Posterior vena cava (tissue), 2 donors: ENCODE results near the gene NDST1. TPM values are rescaled to one million over a fixed set of nuclear protein-coding genes. Genes with fewer than 3 reads are reported as not detected.
"Not testable (repeated sequence)": the region's sequence is repeated elsewhere in the genome, so short reads cannot be mapped to it uniquely, and the experiment has no call there.

Experiments
- DNase-seq: peaks from one replicate; pipeline ENCODE4 v3.0.0-alpha.2; 2020; ENCODE audit warnings: low spot score
- intact Hi-C, 2 donors: fragments of 100-400 bp; cut with DNase I; formaldehyde crosslinking; loops; one replicate each; pipeline versions ENCODE4 v1.14.1 to v1.14.2; 2022 to 2023
- total RNA-seq, 2 donors: library from RNA; stranded (reverse); fragmentation: NEBNext Ultra II Directional; extraction: Animal tissue kit (Norgen Biotek cat#: 25700); gene quantifications; one replicate each; pipeline ENCODE4 v1.2.1, GENCODE V29; 2021
- donor health status: DM: yes; HTN: yes; CAD: no.
- donor health status: DM: yes; HTN: yes; CAD: no.

Gene NDST1
- total RNA-seq, 2 donors from 2014 or later = 57.9 to 68.8 TPM

DNA sequence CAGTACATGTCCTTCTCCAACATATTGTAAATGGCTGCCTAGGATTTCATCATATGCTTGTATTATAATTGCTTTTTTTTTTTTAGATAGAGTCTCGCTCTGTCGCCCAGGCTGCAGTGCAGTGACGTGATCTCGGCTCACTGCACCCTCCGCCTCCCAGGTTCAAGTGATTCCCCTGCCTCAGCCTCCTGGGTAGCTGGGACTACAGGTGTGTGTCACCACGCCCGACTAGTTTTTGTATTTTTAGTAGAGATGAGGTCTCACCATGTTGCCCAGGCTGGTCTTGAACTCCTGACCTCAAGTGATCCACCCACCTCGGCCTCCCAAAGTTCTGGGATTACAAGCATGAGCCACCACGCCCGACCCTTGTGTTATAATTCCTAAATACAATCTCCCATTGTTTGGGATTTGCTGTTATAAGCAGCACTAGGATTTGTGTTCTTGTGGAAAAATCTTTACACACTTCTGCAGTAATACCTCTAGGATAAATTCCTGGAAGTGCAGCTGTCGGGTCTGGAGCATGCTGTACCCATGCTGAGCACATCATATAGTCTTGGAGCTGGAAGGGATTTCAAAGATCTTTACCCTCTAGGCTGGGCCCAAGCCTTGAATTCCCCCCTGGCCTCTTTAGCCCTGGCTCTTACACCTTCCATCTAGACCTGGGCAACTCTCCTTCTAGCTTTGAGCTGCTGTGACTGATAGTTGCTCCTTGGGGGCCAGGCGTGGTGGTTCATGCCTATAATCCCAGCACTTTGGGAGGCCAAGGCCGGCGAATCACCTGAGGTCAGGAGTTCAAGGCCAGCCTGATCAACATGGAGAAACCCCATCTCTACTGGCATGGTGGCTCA is 11.0 kb downstream of the NDST1 start:
- intact Hi-C loops, DNase-seq: not testable (repeated sequence)

DNA sequence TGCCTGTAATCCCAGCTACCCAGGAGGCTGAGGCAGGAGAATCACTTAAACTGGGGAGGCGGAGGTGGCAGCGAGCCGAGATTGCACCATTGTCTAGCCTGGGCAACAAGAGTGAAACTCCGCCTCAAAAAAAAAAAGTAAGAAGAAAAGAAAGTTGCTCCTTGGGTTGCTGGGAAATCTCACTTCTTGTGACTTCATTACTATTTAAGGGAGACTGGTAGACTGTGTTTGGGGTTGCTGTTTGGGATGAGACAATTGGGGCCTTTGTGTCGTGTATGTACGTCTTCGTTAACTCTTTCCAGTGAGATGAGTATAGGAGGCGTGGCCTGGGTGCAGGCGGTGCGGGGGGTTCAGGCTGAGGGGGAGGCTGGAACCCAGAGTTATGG is 11.6 kb downstream of the NDST1 start:
- intact Hi-C loops = no loop called here
- no peak for DNase-seq

DNA sequence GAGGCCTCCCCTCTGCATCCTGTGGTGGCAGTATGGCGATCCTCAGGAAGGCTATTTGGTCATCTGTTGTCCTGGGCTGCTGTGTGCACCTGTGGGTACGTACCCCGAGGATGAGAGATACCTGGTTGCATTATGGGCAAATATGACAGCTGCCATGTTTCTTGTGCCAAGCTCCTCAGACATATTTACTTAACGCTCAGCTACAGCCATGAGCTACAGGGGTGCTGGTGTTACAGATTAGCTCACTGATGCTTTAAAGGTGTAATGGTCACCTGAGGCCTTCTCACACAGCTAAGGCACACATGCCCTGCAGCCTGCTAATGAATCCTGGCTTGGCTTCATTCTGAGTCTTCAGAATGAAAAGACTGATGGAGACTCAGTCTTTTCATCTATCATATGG is 12.0 kb downstream of the NDST1 start:
- intact Hi-C loops = loop anchor here (2.0 to 5.0 kb wide), 3 partner anchors 29 to 58 kb away; no protein-coding TSS in a partner anchor

DNA sequence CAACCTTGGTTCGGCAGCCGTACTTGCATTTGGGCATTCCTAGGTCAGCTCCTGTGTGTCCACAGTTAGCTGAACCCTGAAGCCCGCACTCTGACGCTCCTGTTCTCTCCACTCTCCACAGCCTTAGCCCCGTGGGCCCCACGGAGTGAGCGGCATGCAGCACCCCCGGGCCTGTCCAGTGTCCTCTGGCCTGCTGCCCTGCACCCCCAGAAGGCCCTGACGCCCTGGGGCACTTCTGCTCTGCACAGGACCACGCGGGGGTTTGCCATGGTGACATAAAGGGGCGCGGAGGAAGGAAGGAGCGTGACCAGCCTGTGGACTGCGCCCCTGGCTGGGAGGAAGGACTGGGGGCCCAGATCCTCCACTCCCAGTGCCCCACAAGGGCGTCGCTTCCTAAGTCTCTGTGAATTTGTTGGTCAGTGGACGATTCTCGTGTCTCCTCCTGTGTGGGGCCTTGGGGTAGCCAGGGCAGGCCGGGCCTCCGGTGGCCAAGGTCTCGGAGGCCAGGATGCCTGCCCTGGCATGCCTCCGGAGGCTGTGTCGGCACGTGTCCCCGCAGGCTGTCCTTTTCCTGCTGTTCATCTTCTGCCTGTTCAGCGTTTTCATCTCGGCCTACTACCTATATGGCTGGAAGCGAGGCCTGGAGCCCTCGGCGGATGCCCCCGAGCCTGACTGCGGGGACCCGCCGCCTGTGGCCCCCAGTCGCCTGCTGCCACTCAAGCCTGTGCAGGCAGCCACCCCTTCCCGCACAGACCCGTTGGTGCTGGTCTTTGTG is 13.0 kb downstream of the NDST1 start:
- intact Hi-C loops = loop anchor here (2.0 to 5.0 kb wide), 3 partner anchors 30 to 59 kb away; no protein-coding TSS in a partner anchor
- DNase-seq = no peak

More for the DNA sequence above, 12.0 kb downstream of the NDST1 start:
- no peak for DNase-seq

DNA sequence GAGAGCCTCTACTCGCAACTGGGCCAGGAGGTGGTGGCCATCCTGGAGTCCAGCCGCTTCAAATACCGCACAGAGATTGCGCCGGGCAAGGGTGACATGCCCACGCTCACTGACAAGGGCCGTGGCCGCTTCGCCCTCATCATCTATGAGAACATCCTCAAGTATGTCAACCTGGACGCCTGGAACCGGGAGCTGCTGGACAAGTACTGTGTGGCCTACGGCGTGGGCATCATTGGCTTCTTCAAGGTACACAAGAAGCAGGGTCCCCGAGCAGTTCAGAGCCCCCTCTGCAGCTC is 13.5 kb downstream of the NDST1 start:
- DNase-seq = no peak
- intact Hi-C loops = loop anchor here (2.0 to 5.0 kb wide), 3 partner anchors 31 to 59 kb away; no protein-coding TSS in a partner anchor

DNA sequence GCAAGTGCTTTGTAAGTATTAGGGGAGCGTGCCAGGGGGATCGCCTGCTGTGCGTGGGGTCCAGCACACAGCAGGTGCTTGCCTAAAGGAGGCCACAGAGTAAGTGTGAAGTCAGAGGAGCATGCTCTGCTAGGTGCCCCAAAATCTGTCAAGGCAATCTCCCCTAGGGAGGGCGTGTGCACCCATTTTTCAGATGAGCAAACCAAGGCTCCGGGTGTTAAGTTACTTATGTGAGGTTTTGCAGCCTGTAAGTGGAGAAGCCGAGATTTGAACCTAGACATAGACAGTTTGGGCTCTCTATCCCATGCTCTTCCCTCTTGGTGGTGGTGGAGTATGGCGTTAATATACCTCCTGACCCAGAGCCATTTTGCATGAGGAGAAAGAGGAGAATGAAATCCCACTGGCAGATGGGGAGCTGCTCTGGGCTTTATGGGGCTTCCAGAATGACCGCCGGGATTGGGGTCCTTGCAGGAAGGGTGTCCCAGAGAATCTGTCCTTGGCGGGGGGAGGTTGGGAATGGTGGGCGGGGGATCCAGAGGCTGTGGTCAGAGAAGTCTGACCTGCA is 14.1 kb downstream of the NDST1 start:
- intact Hi-C loops = loop anchor here (2.0 to 5.0 kb wide), 3 partner anchors 31 to 60 kb away; no protein-coding TSS in a partner anchor
- DNase-seq = no peak

DNA sequence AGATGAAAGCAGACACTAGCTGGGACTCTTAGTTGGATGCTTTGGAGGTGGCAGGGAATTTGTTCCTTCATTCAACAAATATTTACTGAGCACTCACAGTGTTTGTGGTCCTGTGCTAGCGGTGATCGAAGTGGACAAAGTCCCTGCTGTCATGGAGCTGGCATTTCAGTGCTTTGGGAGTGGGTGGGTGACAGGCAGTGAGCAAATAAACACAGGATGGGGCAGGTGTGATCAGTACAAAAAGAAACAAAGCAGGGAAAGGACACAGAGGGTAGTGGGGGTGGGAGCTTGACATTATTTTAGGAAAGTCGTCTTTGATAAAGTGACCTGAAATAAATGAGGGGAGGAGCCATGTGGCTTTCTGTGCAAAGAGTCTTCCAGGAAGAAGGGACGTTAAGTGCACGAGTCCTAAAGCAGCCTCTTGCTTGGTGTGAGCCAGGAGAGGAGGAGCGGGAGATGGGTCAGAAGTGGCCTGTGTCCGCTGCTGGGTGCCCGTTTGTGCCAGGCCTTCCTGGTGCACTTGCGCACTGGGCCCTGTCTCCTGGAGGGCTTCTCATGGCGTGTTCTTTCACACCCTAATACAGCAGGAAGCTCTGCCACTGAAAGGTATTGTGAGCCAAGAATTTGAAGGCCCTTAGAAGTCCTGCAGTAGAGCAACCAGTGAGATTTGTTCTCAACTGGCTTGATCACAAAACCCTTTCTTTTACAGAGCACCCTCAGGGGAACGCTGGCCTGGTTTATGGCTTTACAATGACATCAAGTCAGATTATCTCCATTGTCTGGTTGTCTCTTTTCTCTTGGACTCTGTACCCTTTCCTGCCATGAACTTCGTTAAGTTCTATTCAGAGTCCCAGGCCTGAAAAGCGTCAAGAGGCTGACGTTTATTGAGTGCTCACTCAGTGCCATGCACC is 14.8 kb downstream of the NDST1 start:
- intact Hi-C loops = loop anchor here (5.0 kb wide), 2 partner anchors 35 to 60 kb away; no protein-coding TSS in a partner anchor
- no peak for DNase-seq

DNA sequence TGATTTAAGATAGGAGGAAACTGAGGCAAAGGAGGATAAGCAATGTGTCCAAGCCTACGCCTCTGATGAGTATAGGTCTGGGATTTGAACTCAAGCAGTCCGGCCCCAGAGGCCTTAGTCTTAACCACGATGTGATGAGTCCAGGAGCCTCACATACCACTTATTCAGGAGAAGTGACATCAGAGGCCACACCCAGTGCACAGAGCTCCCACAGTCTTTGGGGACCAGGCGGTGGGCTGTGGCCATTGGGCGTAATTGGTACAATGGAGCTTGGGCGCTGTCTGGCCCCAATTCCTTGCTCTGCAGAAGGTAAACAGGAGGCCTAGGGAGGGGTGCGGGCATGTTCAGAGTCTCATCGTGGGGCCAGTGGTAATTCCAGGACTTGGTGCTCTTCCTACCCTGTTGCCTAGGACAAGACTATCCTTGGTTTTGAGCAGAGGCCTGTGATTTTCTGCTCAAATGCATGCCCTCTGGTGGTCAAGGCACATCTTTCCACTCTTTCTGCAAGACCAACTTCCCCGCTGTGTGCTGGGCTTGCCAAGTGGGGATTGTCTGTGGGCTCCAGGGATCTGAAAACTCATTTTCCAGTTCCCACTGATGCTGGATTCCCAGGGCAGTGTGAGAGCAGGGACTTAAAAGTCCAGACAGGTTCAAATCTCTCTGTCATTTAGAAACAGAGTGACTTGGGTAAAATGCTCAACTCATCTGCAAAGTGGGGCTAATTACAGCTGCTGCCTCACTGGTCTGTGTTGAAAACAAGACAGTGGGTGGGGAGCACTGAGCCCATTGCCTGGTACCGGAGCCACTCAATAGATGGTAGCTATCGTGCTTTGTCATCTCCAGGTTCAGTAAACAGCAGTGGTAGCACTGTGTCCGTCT is 15.8 kb downstream of the NDST1 start:
- DNase-seq = no peak
- intact Hi-C loops = loop anchor here (5.0 kb wide), 2 partner anchors 36 to 61 kb away; no protein-coding TSS in a partner anchor

DNA sequence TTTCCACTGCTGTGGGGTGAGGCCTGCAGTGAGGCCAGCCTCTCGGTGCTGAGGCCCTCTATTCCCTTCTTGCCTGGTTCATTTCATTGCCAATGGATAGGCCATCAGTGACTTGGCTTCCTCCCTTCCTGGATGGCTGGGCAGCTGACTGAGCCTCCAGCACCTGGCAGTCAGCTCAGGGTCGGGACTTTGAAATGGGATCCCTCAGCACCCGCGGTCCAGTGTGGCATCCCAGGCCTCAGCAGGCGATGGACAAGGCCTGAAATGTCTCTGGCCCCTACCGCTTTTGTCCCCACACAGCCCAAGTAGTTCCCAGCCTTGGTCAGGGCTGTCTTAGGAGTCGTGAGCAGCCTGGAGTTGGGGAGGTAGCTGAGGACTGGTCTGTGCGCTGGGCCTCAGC is 17.2 kb downstream of the NDST1 start:
- intact Hi-C loops = no loop called here
- DNase-seq = no peak

DNA sequence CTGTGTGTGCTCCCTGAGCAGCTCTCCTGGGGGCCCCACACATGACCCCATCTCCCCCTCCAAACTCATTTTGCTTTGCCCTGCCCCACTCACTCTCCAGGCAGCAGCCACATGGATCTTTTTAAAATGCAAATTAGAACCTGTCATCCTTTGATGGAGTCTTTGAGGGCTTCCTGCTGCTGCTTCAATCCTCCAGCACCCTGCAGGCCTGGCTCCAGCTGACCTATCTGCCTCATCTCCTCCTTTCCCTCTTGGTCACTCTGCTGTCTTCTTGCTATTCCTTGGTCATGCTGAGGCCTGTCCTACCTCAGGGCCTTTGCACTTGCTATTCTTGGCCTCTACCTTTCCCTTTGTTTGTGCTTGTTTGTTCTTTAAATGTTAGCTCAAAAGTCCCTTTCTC is 17.9 kb downstream of the NDST1 start:
- DNase-seq = no peak
- intact Hi-C loops = no loop called here

DNA sequence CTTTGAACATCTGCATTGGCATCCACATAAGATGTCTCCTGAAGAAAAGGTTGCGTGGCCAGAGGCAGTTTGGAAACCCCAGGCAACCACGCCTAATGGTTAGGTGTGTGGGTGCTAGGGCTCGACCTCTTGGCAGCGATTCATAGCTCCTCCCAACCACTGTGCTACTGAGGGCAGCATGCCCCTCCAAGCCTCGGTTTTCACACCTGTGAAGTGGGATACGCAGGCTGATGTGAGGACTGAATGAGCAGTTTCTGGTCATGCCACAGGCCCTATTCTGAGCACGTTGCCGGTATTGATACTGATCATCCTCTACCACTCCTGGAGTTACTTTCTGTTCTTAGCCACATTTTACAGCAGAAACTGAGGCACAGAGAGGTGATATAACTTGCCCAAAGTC is 19.1 kb downstream of the NDST1 start:
- DNase-seq = no peak
- intact Hi-C loops = no loop called here

DNA sequence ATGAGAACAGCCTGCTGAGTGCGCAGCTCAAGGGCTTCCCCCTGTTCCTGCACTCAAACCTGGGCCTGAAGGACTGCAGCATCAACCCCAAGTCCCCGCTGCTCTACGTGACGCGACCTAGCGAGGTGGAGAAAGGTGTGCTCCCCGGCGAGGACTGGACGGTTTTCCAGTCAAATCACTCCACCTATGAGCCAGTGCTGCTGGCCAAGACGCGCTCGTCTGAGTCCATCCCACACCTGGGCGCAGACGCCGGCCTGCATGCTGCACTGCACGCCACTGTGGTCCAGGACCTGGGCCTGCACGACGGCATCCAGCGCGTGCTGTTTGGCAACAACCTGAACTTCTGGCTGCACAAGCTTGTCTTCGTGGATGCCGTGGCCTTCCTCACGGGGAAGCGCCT is 19.9 kb downstream of the NDST1 start:
- intact Hi-C loops = no loop called here

DNA sequence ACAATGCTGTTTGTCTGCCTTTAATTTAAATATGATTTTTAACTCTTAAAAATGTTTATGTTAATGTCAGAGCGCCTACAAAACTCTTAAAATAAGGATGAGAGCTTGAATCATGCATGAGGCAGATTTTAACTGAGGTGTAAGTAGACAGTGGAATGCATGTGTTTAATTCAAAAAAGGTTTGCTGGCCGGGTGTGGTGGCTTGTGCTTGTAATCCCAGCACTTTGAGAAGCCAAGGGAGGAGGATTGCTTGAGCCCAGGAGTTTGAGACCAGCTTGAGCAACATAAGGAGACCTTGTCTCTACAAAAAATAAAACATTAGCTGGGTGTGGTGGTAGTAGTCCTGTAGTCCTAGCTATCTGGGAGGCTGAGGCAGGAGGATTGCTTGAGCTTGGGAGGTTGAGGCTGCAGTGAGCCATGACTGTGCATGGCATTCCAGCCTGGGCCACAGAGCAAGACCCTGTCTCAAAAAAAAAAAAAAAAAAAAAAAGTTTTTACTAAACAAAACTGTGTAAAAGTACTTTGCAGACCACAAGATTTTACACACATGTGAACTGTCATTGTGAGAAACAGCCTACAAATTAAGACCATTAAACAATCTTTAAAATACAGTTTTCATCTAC is 21.1 kb downstream of the NDST1 start:
- DNase-seq = no peak
- intact Hi-C loops = no loop called here

More for the DNA sequence above, 19.9 kb downstream of the NDST1 start:
- DNase-seq = no peak

DNA sequence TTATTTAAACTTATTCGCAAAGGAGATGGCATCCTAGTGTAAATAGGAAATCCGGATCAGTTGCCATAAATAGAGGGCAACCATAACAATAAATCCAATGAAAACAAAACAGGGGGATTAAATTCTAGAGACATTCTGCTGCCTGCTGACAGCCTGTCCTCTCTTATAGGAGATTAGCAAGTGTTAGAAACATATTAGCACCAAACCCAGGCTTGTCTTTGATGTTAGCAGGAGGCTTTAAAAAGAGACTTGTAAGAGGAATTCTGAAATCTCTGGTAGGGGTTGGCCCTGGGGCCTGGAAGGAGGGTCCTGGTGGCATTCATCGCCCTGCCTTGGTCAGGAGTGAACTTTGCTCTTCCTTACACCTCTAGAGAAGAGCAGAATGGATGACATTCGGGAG is 21.6 kb downstream of the NDST1 start:
- intact Hi-C loops = no loop called here
- no peak for DNase-seq

DNA sequence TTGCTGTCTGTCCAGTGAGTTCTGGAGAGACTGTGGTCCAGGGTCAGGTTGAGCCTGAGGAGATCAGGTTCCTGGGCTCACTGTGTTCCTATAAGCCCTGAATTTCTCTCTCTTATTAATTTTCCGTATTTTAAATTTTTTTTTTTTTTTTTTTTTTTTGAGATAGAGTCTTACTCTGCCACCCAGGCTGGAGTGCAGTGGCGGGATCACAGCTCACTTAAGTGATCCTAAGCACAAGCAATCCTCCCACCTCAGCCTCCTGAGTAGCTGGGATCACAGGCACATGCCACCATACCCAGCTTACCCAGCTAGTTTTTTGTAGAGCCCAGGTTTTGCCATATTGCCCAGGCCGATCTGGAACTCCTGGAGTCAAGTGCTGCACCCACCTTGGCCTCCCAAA is 22.5 kb downstream of the NDST1 start:
- DNase-seq = no peak
- intact Hi-C loops = no loop called here

DNA sequence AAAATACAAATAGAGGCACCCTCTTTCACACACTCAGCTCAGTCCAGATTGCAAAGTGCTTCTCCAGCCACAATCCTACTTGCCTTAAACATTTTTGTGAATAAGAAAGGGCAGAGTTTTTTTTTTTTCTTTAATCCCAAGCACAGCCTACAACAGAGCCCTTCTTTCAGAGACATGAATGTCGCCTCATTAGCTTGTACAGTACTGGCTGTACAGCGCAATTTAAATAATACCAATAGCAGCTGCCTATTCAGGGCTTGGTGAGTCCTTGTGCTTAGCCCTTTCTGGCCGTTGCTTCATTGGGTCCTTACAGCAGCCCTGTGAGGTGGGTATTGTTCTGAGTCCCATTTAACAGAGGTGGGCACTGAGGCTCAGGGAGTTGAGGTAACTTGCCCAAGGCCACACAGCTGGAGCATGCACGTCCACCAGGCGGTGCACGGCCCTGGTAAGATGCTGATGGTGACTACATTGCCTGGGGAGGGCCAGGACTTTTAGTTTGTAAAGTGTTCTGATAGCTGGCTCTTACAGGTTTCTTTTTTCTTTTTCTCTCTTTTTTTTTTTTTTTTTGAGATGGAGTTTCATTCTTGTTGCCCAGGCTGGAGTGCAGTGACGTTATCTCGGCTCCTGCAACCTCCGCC is 23.1 kb downstream of the NDST1 start:
- no peak for DNase-seq
- intact Hi-C loops = no loop called here

DNA sequence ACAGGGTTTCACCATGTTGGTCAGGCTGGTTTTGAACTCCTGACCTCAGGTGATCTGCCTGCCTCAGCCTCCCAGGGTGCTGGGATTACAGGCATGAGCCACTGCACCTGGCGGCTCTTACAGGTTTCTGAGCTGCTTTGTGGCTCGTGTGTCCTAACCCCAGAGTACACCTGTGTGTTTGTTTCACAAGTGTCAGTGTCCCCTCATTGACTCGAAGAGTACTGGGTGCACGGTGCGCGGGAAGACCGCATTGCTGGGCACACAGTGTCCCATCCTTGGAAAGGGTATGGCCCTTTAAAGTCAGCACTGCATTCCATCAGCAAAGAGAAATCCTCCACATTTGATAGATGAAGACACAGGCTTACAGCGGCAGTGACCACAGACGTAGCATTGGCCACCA is 23.8 kb downstream of the NDST1 start:
- intact Hi-C loops = no loop called here
- DNase-seq = no peak
